CD4-positive, alpha-beta T cell (primary cell): ENCODE measurements around the gene SPTLC2. TPM values are rescaled to one million over a fixed set of nuclear protein-coding genes. Genes with fewer than 3 reads are reported as not detected.

ENCODE experiments used
- ATAC-seq: fragments of 200-7000 bp; cut with Tn5 transposase; one replicate; pipeline ENCODE4 v1.10.0; 2022; ENCODE audit warnings: mild to moderate bottlenecking; ENCODE audit not compliant: poor library complexity
- CTCF ChIA-PET: fragments of 350-600 bp; sonication (Branson Sonifier 250); formaldehyde crosslinking; loops from one replicate; lab custom pipeline; 2021; ENCODE audit warnings: antibody characterized with exemption, inconsistent platforms; lab: Charles Lee
- POLR2A ChIA-PET: fragments of 350-600 bp; sonication (Branson Sonifier 250); formaldehyde crosslinking; loops from one replicate; lab custom pipeline; 2021; ENCODE audit warnings: antibody characterized with exemption, inconsistent platforms; lab: Charles Lee
- DNase-seq, 14 experiments: peaks; one replicate each; pipeline ENCODE4 v3.0.0-alpha.2; 2013 to 2020; ENCODE audit warnings: mixed read lengths in 2 of 14
- H3K27ac ChIP-seq, 2 donors: one replicate each; pipeline versions ENCODE4 v1.5.1 to v1.7.0; 2013; ENCODE audit warnings: low read length in 2 of 2, low read depth in 1 of 2, mild to moderate bottlenecking in 1 of 2
- H3K27me3 ChIP-seq, 2 experiments: 1 replicate in 1 of 2; 2 replicates in 1 of 2; pipeline versions ENCODE4 v1.6.1 to v1.7.0; 2013; ENCODE audit warnings: low read length in 2 of 2, control low read depth in 1 of 2, mild to moderate bottlenecking in 1 of 2, moderate library complexity in 1 of 2; ENCODE audit not compliant: insufficient read depth in 2 of 2, control insufficient read depth in 1 of 2
- H3K36me3 ChIP-seq: one replicate; pipeline ENCODE4 v1.6.1; 2013; ENCODE audit warnings: low read length, control low read depth; ENCODE audit not compliant: insufficient read depth
- H3K4me1 ChIP-seq: one replicate; pipeline ENCODE4 v1.6.1; 2013; ENCODE audit warnings: low read length, control low read depth; ENCODE audit not compliant: insufficient read depth
- H3K4me3 ChIP-seq: one replicate; pipeline ENCODE4 v1.5.1; 2013; ENCODE audit warnings: mild to moderate bottlenecking, low read length, moderate library complexity
- H3K9me3 ChIP-seq, 2 experiments: 1 replicate in 1 of 2; 2 replicates in 1 of 2; pipeline versions ENCODE4 v1.6.1 to v1.7.0; 2013; ENCODE audit warnings: low read length in 2 of 2, mild to moderate bottlenecking in 2 of 2, control low read depth in 1 of 2, moderate library complexity in 1 of 2; ENCODE audit not compliant: control insufficient read depth in 1 of 2, insufficient read depth in 1 of 2
- H3K27ac Mint-ChIP-seq: one replicate; pipeline ENCODE4 v1.8.0; 2020; ENCODE audit warnings: mixed read lengths
- H3K27me3 Mint-ChIP-seq: one replicate; pipeline ENCODE4 v1.8.0; 2021; ENCODE audit warnings: mixed read lengths
- H3K36me3 Mint-ChIP-seq: one replicate; pipeline ENCODE4 v1.8.0; 2021; ENCODE audit warnings: low read depth, mixed read lengths
- H3K4me1 Mint-ChIP-seq: one replicate; pipeline ENCODE4 v1.8.0; 2021; ENCODE audit warnings: low read depth, mixed read lengths
- H3K4me3 Mint-ChIP-seq: one replicate; pipeline ENCODE4 v1.8.0; 2020; ENCODE audit warnings: mild to moderate bottlenecking, mixed read lengths
- H3K9me3 Mint-ChIP-seq: one replicate; pipeline ENCODE4 v1.8.0; 2020; ENCODE audit warnings: mixed read lengths
- CTCF ChIP-seq: fragments of 200-600 bp; IDR thresholded peaks from one replicate; pipeline ENCODE4 v1.8.0; 2022; ENCODE audit warnings: antibody characterized with exemption, mild to moderate bottlenecking
- intact Hi-C, 2 experiments: fragments of 100-400 bp; cut with DNase I in 1 of 2; cut with micrococcal nuclease in 1 of 2; formaldehyde crosslinking; loops; one replicate each; pipeline versions ENCODE4 v1.15.1 to v1.9.0; 2023 to 2025; cut with DNase I, micrococcal nuclease
- total RNA-seq, 174 experiments: library from RNA in 2 of 174; stranded (reverse) in 2 of 174; gene quantifications; one replicate each; pipeline ENCODE4 v1.2.3 and lab custom pipeline; 2021 to 2026

The SPTLC2 gene
- total RNA-seq, 2 experiments from 2014 or later, result 13.0 to 14.5 TPM

GRCh38 chr14:77543637-77544334, 72.7 kb downstream of the SPTLC2 start:
- H3K9me3 ChIP-seq, result no peaks in the 10 kb centered on the region
- no peak overlapping the region for H3K27ac ChIP-seq
- peaks cover 49% of the 10 kb centered on the region for H3K36me3 Mint-ChIP-seq
- no peaks in the 10 kb centered on the region for H3K27me3 Mint-ChIP-seq
- ChIA-PET CTCF (interaction anchor here (0.5 kb wide), 1 partner anchor 44 kb away, joined by 3 read pairs; no protein-coding TSS in a partner anchor), POLR2A (no interaction called here)
- H3K4me3 Mint-ChIP-seq, result no peak overlapping the region
- no peak for DNase-seq
- H3K27ac Mint-ChIP-seq, result no peak overlapping the region
- H3K4me1 Mint-ChIP-seq, result peaks cover 6% of the 10 kb centered on the region
- H3K36me3 ChIP-seq, result peaks cover 36% of the 10 kb centered on the region
- no peaks in the 10 kb centered on the region for H3K4me1 ChIP-seq
- H3K9me3 Mint-ChIP-seq, result no peaks in the 10 kb centered on the region
- H3K27me3 ChIP-seq, result no peaks in the 10 kb centered on the region
- TF ChIP-seq CTCF, result no peak
- no peak overlapping the region for H3K4me3 ChIP-seq
- intact Hi-C loops, result no loop called here
- no peak for ATAC-seq

DNA sequence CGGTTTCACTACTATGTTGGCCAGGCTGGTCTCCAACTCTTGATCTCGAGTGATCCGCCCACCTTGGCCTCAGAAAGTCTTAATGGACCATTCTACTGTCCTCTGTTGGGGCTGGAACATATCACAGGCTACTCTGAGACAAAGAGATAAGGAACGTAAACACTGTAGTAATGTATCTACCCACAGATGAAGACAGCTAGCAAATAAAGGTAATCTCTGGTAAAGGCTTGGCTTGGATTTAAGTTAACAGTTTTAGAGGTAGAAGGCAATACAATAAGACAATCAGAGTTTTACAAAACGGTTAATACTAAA, 73.2 kb downstream of the SPTLC2 start:
- Mint-ChIP-seq H3K27me3 (no peaks in the 10 kb centered on the region), H3K9me3 (no peaks in the 10 kb centered on the region), H3K27ac (no peak overlapping the region), H3K4me1 (peaks cover 6% of the 10 kb centered on the region), H3K36me3 (peaks cover 43% of the 10 kb centered on the region), H3K4me3 (no peak overlapping the region)
- no peak for TF ChIP-seq CTCF
- intact Hi-C loops, result no loop called here
- Histone ChIP-seq H3K27me3 (no peaks in the 10 kb centered on the region), H3K27ac (no peak overlapping the region), H3K4me1 (no peaks in the 10 kb centered on the region), H3K4me3 (no peak overlapping the region), H3K9me3 (no peaks in the 10 kb centered on the region), H3K36me3 (peaks cover 30% of the 10 kb centered on the region)
- CTCF ChIA-PET, result interaction anchor here (0.5 kb wide), 1 partner anchor 45 kb away, joined by 3 read pairs; no protein-coding TSS in a partner anchor
- DNase-seq, result no peak
- no peak for ATAC-seq
- POLR2A ChIA-PET, result no interaction called here

DNA sequence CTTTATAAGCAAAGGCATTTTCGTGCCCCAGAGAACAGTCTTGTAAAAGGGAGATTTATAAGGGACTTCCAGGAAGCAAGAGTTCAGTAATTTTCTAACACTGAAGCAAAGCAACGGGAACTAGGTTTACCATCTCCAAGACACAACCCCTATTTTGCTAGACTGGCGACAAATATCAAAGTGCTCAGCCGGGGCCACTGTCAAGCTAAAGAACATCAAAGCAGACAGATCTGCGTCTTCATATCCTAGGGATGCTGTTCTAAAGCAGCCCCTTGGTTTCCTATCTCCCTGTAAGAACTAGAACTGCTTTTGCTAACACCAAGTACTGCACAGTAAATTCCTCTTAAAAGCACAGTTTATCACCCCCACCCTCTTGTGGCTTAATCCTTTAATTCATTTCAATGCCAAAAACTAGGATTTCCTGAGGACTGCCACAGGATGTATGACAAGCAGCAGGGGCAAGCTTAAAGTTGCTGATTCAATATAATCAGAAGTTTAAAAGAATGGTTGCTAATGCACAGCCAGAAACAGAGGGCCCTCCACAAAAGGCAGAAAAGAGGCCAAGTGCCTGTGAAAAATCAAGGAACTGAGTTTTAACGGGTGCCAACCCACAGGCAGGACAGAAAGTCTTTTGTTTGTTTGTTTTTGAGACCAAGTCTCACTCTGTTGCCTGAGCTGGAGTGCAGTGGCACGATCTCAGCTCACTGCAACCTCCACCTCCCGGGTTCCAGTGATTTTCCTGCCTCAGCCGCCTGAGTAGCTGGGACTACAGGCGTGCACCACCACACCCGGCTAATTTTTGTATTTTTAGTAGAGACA, 73.8 kb downstream of the SPTLC2 start:
- ChIA-PET CTCF (no interaction called here), POLR2A (no interaction called here)
- no peak overlapping the region for H3K4me3 ChIP-seq
- no peak for TF ChIP-seq CTCF
- H3K27ac ChIP-seq, result no peak overlapping the region
- H3K4me1 Mint-ChIP-seq, result peaks cover 6% of the 10 kb centered on the region
- H3K36me3 ChIP-seq, result peaks cover 25% of the 10 kb centered on the region
- no peaks in the 10 kb centered on the region for H3K9me3 ChIP-seq
- no peaks in the 10 kb centered on the region for H3K9me3 Mint-ChIP-seq
- DNase-seq (no peak), ATAC-seq (no peak)
- no peaks in the 10 kb centered on the region for H3K27me3 Mint-ChIP-seq
- intact Hi-C loops, result no loop called here
- no peak overlapping the region for H3K4me3 Mint-ChIP-seq
- peaks cover 43% of the 10 kb centered on the region for H3K36me3 Mint-ChIP-seq
- no peak overlapping the region for H3K27ac Mint-ChIP-seq
- no peaks in the 10 kb centered on the region for H3K4me1 ChIP-seq
- no peaks in the 10 kb centered on the region for H3K27me3 ChIP-seq
